ENCODE data around the gene GPI.
"Not testable (repeated sequence)": the region's sequence is repeated elsewhere in the genome, so short reads cannot be mapped to it uniquely, and the experiment has no call there.

Gene GPI

GRCh38 chr19:34364830-34365462 lies at the start of gene GPI:
GPI (plus strand) TSS chr19:34365196; CDS start chr19:34365267, 71 bp downstream.
- DNase-seq = peak in 1 of 2 experiments; percentile 14

DNA sequence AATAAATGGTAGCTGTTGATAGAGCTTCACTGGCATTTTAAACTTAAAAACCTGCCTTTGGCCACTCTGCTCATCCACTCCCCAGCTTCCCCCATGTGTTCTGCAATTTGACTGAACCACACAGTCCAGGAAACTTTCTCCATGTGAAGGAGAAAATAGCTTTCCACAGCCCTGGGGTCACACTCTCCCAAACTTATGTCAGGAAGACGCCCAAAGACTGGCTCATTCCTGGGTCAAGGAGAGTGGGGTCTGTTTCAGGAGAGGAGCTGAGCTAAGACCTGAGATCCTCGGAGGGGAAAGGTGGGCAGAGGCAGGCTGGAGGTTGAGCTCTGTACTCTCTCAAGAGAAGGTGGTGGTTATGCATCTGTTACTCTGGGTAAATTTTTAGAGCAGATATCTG lies 48.7 kb upstream of the GPI start:
- DNase-seq = no peak

DNA sequence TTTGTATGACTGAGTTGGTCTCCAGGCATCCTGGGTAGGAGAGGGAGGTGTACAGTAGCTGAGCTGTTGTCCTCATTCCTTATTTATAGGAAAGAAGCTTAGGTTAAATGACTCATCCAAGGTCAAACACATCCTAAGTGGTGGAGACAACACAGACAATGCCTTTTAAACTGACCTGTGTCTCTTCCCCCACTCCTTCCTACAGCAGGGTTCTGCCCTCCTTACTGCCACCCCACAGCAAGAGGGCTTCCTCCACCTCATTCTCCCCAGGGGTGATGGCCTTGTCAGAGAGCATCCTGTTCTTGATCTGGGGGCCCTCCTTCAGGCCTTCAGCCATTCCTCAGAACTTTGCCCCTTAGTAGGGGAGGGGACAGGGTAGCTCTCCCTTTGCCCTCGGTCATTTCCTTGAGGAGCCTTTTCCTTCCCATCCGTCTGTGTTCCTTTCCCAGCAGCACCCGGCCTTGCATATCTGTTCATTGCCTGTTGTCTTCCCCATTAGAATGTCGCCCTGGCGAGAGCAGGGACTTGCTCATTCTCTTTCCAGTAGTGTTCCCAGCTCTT lies 48.2 kb upstream of the GPI start:
- DNase-seq = peak in 1 of 2 experiments; percentile 26

- DNase-seq = no peak
These were observed 47.6 kb upstream of the GPI start for GRCh38 chr19:34317311-34317927.

GRCh38 chr19:34319230-34319585 lies 45.8 kb upstream of the GPI start:
- no peak for DNase-seq

DNA sequence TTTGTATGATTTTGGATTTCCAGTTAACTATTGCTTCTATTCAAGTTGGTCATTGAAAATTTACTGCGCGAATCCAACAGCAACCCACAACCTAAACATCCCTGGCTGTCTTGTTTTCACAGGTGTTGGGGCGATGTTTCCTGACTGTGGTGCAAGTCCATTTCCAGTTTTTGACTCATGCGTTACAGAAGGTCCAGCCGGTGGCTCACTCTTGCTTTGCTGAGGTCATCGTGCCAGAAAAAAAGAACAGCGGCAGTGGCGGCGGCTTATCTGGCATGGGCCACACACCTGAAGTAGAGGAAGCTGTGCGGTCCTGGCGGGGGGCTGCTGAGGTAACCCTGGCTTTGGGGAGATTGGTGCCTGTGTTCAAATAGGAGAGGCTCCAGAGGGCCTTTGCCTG lies 45.2 kb upstream of the GPI start:
- DNase-seq = no peak

DNA sequence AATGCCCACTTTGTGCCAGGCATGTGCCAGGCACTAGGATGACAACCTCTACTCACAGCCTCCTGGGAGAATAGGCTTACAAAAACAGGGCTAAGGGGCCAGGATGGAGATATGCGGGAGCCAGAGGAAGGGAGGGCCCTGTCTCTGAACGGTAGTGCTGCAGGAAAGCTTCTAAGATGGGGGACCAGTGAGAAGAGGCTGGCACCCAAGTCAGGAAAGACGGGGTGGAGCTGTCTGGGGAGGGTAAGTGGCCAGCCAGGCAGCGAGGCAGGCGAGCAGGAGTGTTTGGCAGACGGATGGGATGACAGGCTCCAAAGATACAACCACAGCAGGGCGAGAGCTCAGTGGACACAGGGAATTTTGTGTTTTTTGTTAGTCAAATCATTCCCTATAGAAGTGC lies 44.7 kb upstream of the GPI start:
- DNase-seq = no peak

DNA sequence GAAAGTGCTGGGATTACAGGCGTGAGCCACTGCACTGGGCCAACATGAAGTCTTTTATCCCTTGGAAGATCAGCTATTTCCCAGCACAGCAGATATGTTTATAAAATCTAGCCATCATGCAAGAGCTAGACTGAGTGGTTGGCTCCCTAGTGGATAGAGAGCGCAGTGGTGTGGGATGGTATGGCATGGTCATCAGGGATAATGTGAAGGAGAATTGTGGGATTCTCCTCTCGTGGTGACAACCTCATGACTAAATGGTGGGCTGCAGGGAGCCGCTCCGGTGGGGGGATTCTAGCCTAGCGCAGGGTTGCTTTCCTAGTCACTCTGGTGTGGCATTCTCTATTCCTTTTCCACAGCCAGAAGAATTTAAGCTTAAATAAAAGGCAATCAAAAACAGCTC lies 43.3 kb upstream of the GPI start:
- DNase-seq = no peak

GRCh38 chr19:34323433-34324204 lies 41.4 kb upstream of the GPI start:
- no peak for DNase-seq

GRCh38 chr19:34324320-34324719 lies 40.7 kb upstream of the GPI start:
- DNase-seq = no peak

DNA sequence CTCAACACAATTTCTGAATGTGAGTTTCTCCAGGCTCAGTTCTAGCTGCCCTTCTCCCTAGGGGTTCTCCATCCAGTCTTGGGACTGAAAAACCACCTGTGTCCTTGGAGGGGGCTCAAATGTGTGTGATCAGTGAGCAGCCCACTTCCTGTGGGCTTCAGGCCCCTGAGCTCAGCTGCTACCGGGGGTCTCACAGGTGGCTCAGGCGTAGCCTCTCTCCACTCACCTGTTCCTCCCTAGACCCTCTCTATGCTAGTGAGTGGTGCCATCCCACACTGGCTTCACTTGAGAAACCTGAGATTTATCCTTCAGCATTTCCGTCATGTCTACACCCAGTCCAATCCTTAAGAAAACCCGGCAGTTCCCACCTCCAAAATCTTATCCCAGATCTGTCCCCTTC lies 39.8 kb upstream of the GPI start:
- DNase-seq = no peak

GRCh38 chr19:34325981-34326787 lies 38.8 kb upstream of the GPI start:
- no peak for DNase-seq

DNA sequence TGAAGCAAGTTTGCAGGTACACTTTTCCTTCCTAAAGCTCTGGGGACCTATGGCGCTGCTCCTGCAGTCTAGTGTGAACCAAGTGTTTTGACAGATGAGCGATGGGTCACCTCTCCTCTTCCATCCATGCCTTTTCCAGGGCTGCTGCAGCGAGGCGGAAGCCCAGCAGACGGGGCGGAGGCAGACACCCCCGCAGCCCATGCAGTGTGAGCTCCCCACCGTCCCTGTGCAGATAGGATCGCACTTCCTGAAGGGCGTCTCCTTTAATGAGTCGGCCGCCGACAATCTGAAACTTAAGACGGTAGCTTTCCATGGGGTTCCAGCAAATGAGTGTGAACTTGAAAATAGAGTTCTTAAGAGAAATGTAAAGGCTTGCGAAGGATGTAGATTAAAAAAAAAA lies 37.1 kb upstream of the GPI start:
- no peak for DNase-seq

DNA sequence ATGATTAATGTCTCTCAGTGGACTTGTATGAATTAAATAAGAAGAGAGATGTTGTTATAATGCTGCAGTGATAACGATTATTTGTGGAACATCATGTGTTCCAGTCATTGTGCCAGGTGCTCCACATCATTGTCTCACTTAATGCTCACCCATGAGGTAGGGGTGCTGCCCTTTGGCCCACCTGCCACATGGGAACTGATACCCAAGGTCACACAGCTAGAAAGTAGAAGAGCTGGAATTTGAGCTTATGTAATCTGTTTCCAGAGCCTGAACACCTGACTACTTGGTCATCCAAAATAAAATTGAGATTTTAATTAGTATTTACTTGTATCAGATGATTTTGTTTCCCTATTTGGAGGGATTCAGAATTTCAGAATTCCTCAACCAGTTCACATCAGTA lies 36.0 kb upstream of the GPI start:
- DNase-seq = no peak

DNA sequence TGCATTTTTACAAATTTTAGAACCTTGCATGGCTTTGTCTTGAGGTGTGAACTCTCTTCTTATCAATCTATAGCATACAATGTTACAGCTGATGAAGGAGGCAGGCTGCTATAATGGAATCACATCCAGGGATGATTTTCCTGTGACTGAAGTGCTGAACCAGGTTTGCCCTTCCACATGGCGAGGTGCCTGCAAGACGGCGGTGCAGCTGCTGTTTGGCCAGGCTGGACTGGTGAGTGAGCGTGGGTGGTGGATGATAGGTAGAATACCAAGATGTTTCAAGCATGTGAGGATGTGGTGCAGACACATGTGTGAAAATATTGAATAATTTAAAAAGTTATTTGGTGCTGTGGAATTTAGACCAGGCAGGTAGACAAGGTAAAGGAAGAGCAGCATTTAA lies 34.9 kb upstream of the GPI start:
- DNase-seq = no peak

GRCh38 chr19:34330596-34330995 lies 34.4 kb upstream of the GPI start:
- not testable (repeated sequence) for DNase-seq

GRCh38 chr19:34331596-34331995 lies 33.4 kb upstream of the GPI start:
- DNase-seq = not testable (repeated sequence)

GRCh38 chr19:34332027-34332760 lies 32.8 kb upstream of the GPI start:
- no peak for DNase-seq

DNA sequence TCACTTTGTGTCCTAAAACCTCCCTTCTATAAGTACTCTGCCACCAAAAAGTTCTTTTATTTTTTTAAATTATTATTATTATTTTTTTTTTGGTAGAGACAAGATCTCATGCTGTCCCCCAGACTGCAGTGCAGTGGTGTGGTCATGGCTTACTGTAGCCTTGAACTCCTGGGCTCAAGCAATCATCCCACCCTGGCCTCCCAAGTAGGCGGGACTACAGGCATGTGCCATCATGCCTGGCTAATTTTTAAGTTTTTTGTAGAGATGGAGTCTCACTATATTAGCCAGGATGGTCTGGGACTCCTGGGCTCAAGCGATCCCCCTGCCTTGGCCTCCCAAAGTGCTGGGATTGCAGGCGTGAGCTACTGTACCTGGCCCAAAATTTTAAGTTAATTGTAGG lies 29.1 kb upstream of the GPI start:
- DNase-seq = no peak

GRCh38 chr19:34336781-34337271 lies 28.2 kb upstream of the GPI start:
- peak in 1 of 2 experiments; percentile 21 for DNase-seq

GRCh38 chr19:34337739-34338138 lies 27.3 kb upstream of the GPI start:
- no peak for DNase-seq
